ENCODE results near the gene PRKAG2. TPM values are rescaled to one million over a fixed set of nuclear protein-coding genes. Genes with fewer than 3 reads are reported as not detected.

Gene PRKAG2
- total and polyA plus RNA-seq, 9 donors = 9.3 to 37.7 (median 22.6) TPM

DNA sequence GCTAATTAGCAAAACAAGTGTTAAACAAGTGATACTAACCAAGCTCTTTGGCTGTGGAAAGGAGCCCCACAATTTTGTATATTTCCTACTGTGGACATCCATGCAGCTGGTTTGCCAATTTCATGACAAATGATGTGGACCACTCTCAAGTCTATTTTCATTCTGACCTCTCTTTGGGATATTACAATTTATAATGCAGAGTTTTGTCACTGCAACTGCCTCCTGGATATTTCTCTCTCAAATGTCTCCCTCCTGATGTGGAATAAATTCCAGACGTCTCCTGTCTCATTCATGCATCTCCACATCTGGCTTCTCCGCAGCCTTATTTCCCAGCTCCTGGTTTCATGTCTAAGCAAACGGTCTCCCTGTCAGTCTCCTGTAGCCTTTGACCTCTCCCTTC, 276.6 kb downstream of the PRKAG2 start:
- 34 to 47% (median 36%) methylated on average over 3 of the region's 3 CpGs for WGBS, 3 donors
- no peak for DNase-seq
- Histone ChIP-seq H3K4me3 (no peak overlapping the region), H3K36me3 (no peaks in the 10 kb centered on the region), H3K9me3 (no peaks in the 10 kb centered on the region), H3K4me1 (ENCODE audit: insufficient read depth) (peaks cover 8% of the 10 kb centered on the region), H3K27me3 (no peaks in the 10 kb centered on the region), H3K27ac (no peak overlapping the region)
- intact Hi-C loops (cut with DNase I) = no loop called here
- TF ChIP-seq EP300 (IDR thresholded peaks at IDR 0.05) (no peak), POLR2A (IDR thresholded peaks at IDR 0.05) (no peak), CTCF (IDR thresholded peaks at IDR 0.05) (no peak)

- no peaks in the 10 kb centered on the region for H3K36me3 ChIP-seq
- intact Hi-C loops (cut with DNase I) = no loop called here
- WGBS, 3 donors = 13 to 25% (median 18%) methylated on average over 10 of the region's 10 CpGs
- peak; percentile 54 to 69 (median 64) for DNase-seq
- peaks cover 8% of the 10 kb centered on the region for H3K4me1 ChIP-seq (ENCODE audit: insufficient read depth)
- peak overlapping the region; percentile 7 to 56 for H3K27ac ChIP-seq
- TF ChIP-seq POLR2A (IDR thresholded peaks at IDR 0.05) = no peak
- no peak for TF ChIP-seq CTCF (IDR thresholded peaks at IDR 0.05)
- TF ChIP-seq EP300 (IDR thresholded peaks at IDR 0.05) = no peak
- H3K9me3 ChIP-seq = no peaks in the 10 kb centered on the region
- no peak overlapping the region for H3K4me3 ChIP-seq
- H3K27me3 ChIP-seq = no peaks in the 10 kb centered on the region
These were observed 277.3 kb downstream of the PRKAG2 start for GRCh38 chr7:151599401-151600227.

GRCh38 chr7:151597541-151598444, 279.1 kb downstream of the PRKAG2 start:
- H3K4me1 ChIP-seq (ENCODE audit: insufficient read depth) = peaks cover 10% of the 10 kb centered on the region
- no peak overlapping the region for H3K4me3 ChIP-seq
- H3K36me3 ChIP-seq = no peaks in the 10 kb centered on the region
- DNase-seq = no peak
- TF ChIP-seq CTCF (IDR thresholded peaks at IDR 0.05) (no peak), EP300 (IDR thresholded peaks at IDR 0.05) (no peak), POLR2A (IDR thresholded peaks at IDR 0.05) (no peak)
- H3K27ac ChIP-seq = no peak overlapping the region
- intact Hi-C loops (cut with DNase I) = no loop called here
- WGBS, 3 donors = 86 to 90% (median 86%) methylated on average over 7 of the region's 7 CpGs
- H3K27me3 ChIP-seq = no peaks in the 10 kb centered on the region
- no peaks in the 10 kb centered on the region for H3K9me3 ChIP-seq

- Histone ChIP-seq H3K27me3 (no peaks in the 10 kb centered on the region), H3K4me1 (ENCODE audit: insufficient read depth) (peaks cover 10% of the 10 kb centered on the region), H3K27ac (no peak overlapping the region), H3K4me3 (no peak overlapping the region), H3K9me3 (no peaks in the 10 kb centered on the region), H3K36me3 (no peaks in the 10 kb centered on the region)
- intact Hi-C loops (cut with DNase I) = no loop called here
- TF ChIP-seq EP300 (IDR thresholded peaks at IDR 0.05) = no peak
- TF ChIP-seq CTCF (IDR thresholded peaks at IDR 0.05) = no peak
- WGBS, 3 donors = 66 to 74% (median 70%) methylated on average over 3 of the region's 3 CpGs
- DNase-seq = no peak
These were observed 281.1 kb downstream of the PRKAG2 start for GRCh38 chr7:151595702-151596350.
